ENCODE data around the gene MAGI3.
A peak's percentile ranks its signal among the peaks of the same experiment; 100 is the strongest.
"Not testable (repeated sequence)": the region's sequence is repeated elsewhere in the genome, so short reads cannot be mapped to it uniquely, and the experiment has no call there.

MAGI3 gene

DNA sequence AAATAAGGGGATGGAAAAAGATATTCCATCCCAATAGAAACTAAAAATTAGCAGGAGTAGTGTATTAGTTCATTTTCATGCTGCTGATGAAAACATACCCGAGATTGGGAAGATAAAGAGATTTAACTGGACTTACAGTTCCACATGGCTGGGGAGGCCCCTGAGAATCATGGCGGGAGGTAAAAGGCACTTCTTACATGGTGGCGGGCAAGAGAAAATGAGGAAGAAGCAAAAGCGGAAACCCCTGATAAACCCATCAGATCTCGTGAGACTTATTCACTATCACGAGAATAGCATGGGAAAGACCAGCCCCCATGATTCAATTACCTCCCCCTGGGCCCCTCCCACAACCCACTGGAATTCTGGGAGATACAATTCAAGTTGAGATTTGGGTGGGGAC lies 327.2 kb downstream of the MAGI3 start:
- DNase-seq: not testable (repeated sequence)

DNA sequence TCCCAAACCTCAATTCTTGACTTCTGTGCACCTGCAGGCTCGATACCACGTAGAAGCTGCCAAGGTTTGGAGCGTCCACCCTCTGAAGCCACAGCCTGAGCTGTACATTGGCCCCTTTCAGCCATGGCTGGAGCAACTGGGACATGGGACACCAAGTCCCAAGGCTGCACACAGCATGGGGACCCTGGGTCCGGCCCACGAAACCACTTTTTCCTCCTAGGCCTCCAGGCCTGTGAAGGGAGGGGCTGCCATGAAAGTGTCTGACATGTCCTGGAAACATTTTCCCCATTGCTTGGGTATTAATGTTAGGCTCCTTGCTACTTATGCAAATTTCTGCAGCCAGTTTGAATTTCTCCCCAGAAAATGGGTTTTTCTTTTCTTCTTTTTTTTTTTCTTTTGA lies 328.3 kb downstream of the MAGI3 start:
- DNase-seq: not testable (repeated sequence)

DNA sequence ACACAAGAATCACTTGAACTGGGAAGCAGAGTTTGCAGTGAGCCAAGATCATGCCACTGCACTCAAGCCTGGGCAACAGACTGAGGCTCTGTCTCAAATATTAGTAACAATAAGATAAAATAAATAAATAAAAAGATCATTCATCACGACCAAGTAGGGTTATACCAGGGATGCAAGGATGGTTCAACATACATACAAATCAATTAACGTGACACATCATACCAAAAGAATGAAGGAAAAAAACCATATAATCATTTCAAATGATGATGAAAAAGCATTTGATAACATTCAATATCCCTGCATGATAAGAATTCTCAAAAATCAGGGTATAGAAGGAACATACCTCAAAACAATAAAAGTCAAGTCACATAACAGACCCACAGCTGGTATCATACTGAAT lies 330.7 kb downstream of the MAGI3 start:
- no peak for DNase-seq

DNA sequence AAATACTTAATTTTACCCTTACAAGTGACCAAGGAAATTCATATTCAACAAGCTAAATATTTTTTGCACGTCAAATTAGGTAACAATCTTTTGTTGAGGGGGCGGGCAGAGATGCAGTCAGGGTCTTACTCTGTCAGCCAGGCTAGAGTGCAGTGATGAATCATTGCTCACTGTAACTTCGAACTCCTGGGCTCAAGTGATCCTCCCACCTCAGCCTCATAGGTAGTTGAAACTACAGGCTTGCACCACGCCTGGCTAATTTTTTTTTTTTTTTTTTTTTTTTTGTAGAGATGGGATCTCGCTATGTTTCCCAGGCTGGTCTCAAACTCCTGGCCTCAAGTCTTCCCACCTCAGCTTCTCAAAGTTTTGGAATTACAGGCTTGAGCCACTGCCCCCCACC lies 342.5 kb downstream of the MAGI3 start:
- no peak for DNase-seq

DNA sequence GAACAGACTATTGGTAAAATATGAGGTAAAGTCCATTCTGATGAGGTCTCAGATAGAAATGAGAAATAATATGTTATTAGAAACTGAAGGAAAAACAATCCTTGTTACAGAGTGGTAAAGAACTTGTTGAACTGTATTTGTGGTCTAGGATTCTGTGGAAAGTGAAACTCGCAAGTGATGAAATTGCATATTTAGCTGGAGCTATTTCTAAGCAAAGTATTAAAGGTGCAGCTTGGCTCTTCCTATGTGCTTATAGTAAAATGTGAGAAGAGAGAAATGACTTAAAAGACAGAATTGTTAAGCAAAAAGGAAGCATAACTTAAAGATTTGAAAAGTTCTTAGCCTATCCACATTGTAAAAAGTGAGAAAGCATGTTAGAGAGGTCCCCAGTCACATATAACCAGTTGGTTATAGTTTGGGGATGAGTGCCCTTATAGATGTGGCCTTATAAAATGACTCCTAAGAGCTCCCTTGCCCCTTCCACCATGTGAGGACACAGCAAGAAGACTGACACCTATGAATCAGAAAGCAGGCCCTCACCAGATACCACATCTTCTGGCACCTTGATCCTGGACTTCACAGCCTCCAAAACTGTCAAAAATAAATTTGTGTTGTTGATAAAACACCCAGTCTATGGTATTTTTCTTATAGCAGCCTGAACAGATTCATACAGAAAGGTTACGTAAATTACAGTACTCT lies 344.2 kb downstream of the MAGI3 start:
- DNase-seq: peak; percentile 10
